ENCODE data around the gene PPP1R14D.

Gene PPP1R14D

GRCh38 chr15:40850576-40851112, 22.1 kb upstream of the PPP1R14D start:
- no peak for DNase-seq

- no peak for DNase-seq
These were observed 18.9 kb upstream of the PPP1R14D start for GRCh38 chr15:40847223-40847961.

- DNase-seq, result no peak
These were observed 18.3 kb upstream of the PPP1R14D start for GRCh38 chr15:40846841-40847222.

GRCh38 chr15:40845511-40846284, 17.2 kb upstream of the PPP1R14D start:
- DNase-seq, result no peak

GRCh38 chr15:40845036-40845435, 16.5 kb upstream of the PPP1R14D start:
- DNase-seq, result no peak

GRCh38 chr15:40844696-40845030, 16.2 kb upstream of the PPP1R14D start:
- no peak for DNase-seq

GRCh38 chr15:40843885-40844695, 15.6 kb upstream of the PPP1R14D start, which contains the start of gene SPINT1:
Gene SPINT1 (plus strand): TSS chr15:40844048. CDS start chr15:40844555, 507 bp downstream.
- DNase-seq, result no peak

- DNase-seq, result no peak
These were observed 14.9 kb upstream of the PPP1R14D start for GRCh38 chr15:40843261-40843884.

GRCh38 chr15:40841741-40842140, 13.2 kb upstream of the PPP1R14D start:
- no peak for DNase-seq

- DNase-seq, result no peak
These were observed 10.2 kb upstream of the PPP1R14D start for GRCh38 chr15:40838756-40839155.

GRCh38 chr15:40836020-40836419, 7.5 kb upstream of the PPP1R14D start:
- no peak for DNase-seq

GRCh38 chr15:40832903-40833302, 4.4 kb upstream of the PPP1R14D start:
- DNase-seq, result no peak

GRCh38 chr15:40831861-40832260, 3.4 kb upstream of the PPP1R14D start:
- no peak for DNase-seq

GRCh38 chr15:40830884-40831283, 2.4 kb upstream of the PPP1R14D start:
- peak; percentile 87 for DNase-seq

GRCh38 chr15:40829115-40829514, 607 bp upstream of the PPP1R14D start:
- no peak for DNase-seq

GRCh38 chr15:40826423-40827075, 2.0 kb downstream of the PPP1R14D start:
- DNase-seq, result no peak

GRCh38 chr15:40825661-40826422, 2.7 kb downstream of the PPP1R14D start:
- DNase-seq, result no peak

GRCh38 chr15:40823572-40824343, 4.8 kb downstream of the PPP1R14D start:
- DNase-seq, result no peak

- no peak for DNase-seq
These were observed 7.3 kb downstream of the PPP1R14D start for GRCh38 chr15:40821195-40821594.

GRCh38 chr15:40819048-40819447, 9.5 kb downstream of the PPP1R14D start:
- no peak for DNase-seq

All from NCI-H1092 (cell line).